Neural crest cell (in vitro differentiated cells): ENCODE data around the gene THEMIS. TPM values are rescaled to one million over a fixed set of nuclear protein-coding genes. Genes with fewer than 3 reads are reported as not detected.
"Not testable (repeated sequence)": the region's sequence is repeated elsewhere in the genome, so short reads cannot be mapped to it uniquely, and the experiment has no call there.

Source experiments
- DNase-seq: peaks from one replicate; pipeline ENCODE4 v3.0.0; 2021; ENCODE audit warnings: low read depth, mixed read lengths, low spot score
- H3K27ac Mint-ChIP-seq: one replicate; pipeline ENCODE4 v1.8.0; 2021; ENCODE audit warnings: mild to moderate bottlenecking, mixed read lengths; ENCODE audit not compliant: unreplicated experiment
- H3K27me3 Mint-ChIP-seq: 2 replicates; pipeline ENCODE4 v1.8.0; 2021; ENCODE audit warnings: low read depth, mild to moderate bottlenecking, mixed read lengths
- H3K36me3 Mint-ChIP-seq: 2 replicates; pipeline ENCODE4 v1.8.0; 2021; ENCODE audit warnings: low read depth, mild to moderate bottlenecking, mixed read lengths
- H3K4me1 Mint-ChIP-seq: 2 replicates; pipeline ENCODE4 v1.8.0; 2021; ENCODE audit warnings: mixed read lengths
- H3K4me3 Mint-ChIP-seq: one replicate; pipeline ENCODE4 v1.8.0; 2021; ENCODE audit warnings: mild to moderate bottlenecking, mixed read lengths
- H3K9me3 Mint-ChIP-seq: 2 replicates; pipeline ENCODE4 v1.8.0; 2021; ENCODE audit warnings: mixed read lengths
- CTCF ChIP-seq: fragments of 200-600 bp; sonication (generic); conservative IDR thresholded peaks from 2 replicates; pipeline ENCODE4 v1.5.0; 2021; ENCODE audit warnings: antibody characterized with exemption, mild to moderate bottlenecking
- total RNA-seq: library from RNA; stranded (reverse); gene quantifications from 2 replicates; pipeline ENCODE4 v1.2.1, GENCODE V29; 2021

Gene THEMIS
- total RNA-seq, 1 donor from 2014 or later: not detected

DNA sequence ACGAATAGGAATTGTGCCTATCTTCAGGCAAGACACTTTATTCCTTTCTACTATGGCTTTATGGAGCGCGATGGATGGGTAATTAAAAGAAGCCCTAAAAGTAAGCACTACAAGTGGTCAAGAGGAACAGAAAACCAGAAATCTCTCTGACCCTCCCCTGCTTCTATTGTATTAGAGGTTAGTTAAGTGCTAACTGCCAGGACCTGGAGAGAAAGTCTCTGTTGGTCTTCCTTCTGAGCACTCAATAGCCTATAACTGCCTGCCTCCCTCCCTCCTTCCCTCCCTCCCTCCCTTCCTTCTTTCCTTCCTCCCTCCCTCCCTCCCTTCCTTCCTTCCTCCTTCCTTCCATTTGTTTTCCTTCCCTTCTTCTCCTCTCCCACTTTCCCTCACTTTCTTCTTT is 190.2 kb downstream of the THEMIS start:
- Mint-ChIP-seq H3K9me3 (peaks cover 2% of the 10 kb centered on the region), H3K27ac (no peak overlapping the region), H3K27me3 (peaks cover 12% of the 10 kb centered on the region), H3K4me3 (no peak overlapping the region), H3K4me1 (no peaks in the 10 kb centered on the region), H3K36me3 (no peaks in the 10 kb centered on the region)
- DNase-seq: no peak
- TF ChIP-seq CTCF: no peak

DNA sequence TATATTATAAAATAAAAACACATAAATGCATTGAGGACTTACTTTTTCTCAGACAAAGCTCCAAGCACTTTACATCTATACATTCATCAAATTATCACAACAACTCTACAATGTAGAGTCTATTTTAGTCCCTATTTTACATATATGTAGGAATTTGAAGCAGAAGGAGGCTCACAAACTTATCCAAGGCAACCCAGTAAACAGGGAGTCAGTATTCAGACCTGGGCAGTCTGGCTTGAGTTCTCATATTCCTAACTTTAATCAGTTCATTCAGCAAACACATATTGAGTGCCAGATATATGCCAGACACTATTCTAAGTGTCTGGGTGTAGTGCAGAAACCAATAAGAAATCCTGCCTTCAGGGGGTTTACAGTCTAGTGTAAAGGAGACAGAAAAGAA is 194.6 kb downstream of the THEMIS start:
- DNase-seq: no peak
- Mint-ChIP-seq H3K27me3 (peaks cover 3% of the 10 kb centered on the region), H3K9me3 (peaks cover 5% of the 10 kb centered on the region), H3K4me3 (no peak overlapping the region), H3K36me3 (no peaks in the 10 kb centered on the region), H3K4me1 (no peaks in the 10 kb centered on the region), H3K27ac (no peak overlapping the region)
- TF ChIP-seq CTCF: no peak

DNA sequence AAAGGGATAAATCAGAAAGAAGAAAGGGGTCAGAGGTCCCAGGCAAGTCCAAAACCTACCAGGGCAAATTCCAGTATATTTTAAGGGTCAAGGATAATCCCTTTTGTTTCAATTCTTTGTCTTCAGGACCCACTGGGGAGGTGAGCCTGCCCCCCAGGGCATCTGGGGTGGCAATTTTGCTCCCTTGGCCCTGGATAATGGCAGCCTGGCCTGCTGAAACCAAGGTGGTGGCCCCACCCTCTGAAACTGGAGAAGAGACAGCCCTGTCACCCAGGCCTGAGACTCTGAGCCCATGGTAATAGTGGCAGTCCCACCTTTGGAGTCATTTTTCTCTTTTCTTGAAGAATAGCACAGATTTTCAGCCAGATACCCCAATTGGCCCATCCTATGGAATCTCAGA is 205.8 kb downstream of the THEMIS start:
- H3K27ac Mint-ChIP-seq: no peak overlapping the region

DNA sequence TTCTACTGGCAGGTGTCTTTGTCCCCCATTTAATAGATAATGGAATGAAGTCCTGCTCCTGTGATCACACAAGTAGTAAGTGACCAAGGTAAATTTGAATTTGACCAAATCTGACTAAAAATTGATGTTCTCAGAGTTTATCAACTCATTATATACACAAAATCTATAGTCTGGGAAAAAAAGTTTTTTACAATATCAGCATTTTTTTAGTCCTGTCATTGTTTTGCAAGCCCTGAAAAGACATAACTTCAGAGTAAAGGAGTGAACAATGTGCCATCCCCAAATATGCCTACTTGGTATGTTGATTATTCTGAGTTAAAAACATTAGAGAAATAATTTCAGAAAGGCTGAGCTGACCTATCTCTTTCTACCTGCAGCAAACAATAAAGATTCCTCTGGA is 209.7 kb downstream of the THEMIS start:
- no peaks in the 10 kb centered on the region for H3K27me3 Mint-ChIP-seq
- no peak for DNase-seq
- H3K9me3 Mint-ChIP-seq: peaks cover 7% of the 10 kb centered on the region
- no peak for TF ChIP-seq CTCF
- no peak overlapping the region for H3K4me3 Mint-ChIP-seq
- H3K36me3 Mint-ChIP-seq: peaks cover 2% of the 10 kb centered on the region
- H3K27ac Mint-ChIP-seq: no peak overlapping the region
- H3K4me1 Mint-ChIP-seq: no peaks in the 10 kb centered on the region

More for the DNA sequence above, 205.8 kb downstream of the THEMIS start:
- DNase-seq: no peak
- Mint-ChIP-seq H3K27me3 (no peaks in the 10 kb centered on the region), H3K9me3 (no peaks in the 10 kb centered on the region), H3K36me3 (no peaks in the 10 kb centered on the region), H3K4me1 (no peaks in the 10 kb centered on the region), H3K4me3 (no peak overlapping the region)
- TF ChIP-seq CTCF: no peak

GRCh38 chr6:127690588-127690987 is 210.3 kb downstream of the THEMIS start:
- Mint-ChIP-seq H3K27ac (no peak overlapping the region), H3K4me1 (no peaks in the 10 kb centered on the region), H3K9me3 (peaks cover 7% of the 10 kb centered on the region), H3K36me3 (peaks cover 2% of the 10 kb centered on the region), H3K27me3 (no peaks in the 10 kb centered on the region), H3K4me3 (no peak overlapping the region)
- TF ChIP-seq CTCF: no peak
- no peak for DNase-seq

GRCh38 chr6:127690092-127690491 is 210.8 kb downstream of the THEMIS start:
- peaks cover 2% of the 10 kb centered on the region for H3K36me3 Mint-ChIP-seq
- DNase-seq: no peak
- H3K4me1 Mint-ChIP-seq: no peaks in the 10 kb centered on the region
- H3K9me3 Mint-ChIP-seq: peaks cover 7% of the 10 kb centered on the region
- peak; percentile 67 for TF ChIP-seq CTCF
- no peaks in the 10 kb centered on the region for H3K27me3 Mint-ChIP-seq
- H3K27ac Mint-ChIP-seq: no peak overlapping the region
- H3K4me3 Mint-ChIP-seq: no peak overlapping the region

DNA sequence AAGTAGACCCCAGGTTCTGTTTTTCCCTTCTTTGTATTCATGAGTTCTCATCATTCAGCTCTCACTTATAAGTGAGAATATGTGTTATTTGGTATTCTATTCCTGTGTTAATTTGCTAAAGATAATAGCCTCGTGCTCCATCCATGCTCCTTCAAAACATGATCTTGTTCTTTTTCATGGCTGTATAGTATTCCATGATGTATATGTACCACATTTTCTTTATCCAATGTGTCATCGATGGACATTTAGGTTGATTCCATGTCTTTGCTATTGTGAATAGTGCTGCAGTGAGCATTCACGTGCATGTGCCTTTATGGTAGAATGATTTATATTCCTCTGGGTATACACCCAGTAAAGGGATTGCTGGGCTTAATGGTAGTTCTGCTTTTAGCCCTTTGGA is 213.4 kb downstream of the THEMIS start:
- H3K27ac Mint-ChIP-seq, DNase-seq, H3K4me3 Mint-ChIP-seq, H3K27me3 Mint-ChIP-seq, H3K9me3 Mint-ChIP-seq, H3K4me1 Mint-ChIP-seq, H3K36me3 Mint-ChIP-seq: not testable (repeated sequence)
